Sigmoid colon (tissue), 4 donors: Measurements from ENCODE around the gene LCLAT1.

Experiments
- POLR2A ChIP-seq, 2 donors: fragments of 450-650 bp; IDR thresholded peaks; one replicate each; pipeline ENCODE4 v1.6.1; 2016; ENCODE audit warnings: antibody characterized with exemption in 2 of 2, mild to moderate bottlenecking in 2 of 2, moderate library complexity in 2 of 2
- POLR2AphosphoS5 ChIP-seq, 4 donors: sonication (generic); formaldehyde crosslinking; IDR thresholded peaks; one replicate each; pipeline ENCODE4 v1.6.1; 2017; ENCODE audit warnings: antibody characterized with exemption in 4 of 4
- TF ChIP-seq, protein P1 (sequence below), 4 experiments: fragments of 450-650 bp in 3 of 4; fragments of 200-600 bp in 1 of 4; IDR thresholded peaks; one replicate each; pipeline ENCODE4 v1.5.1; 2016 to 2019; ENCODE audit warnings: antibody characterized with exemption in 4 of 4, mild to moderate bottlenecking in 3 of 4, moderate library complexity in 2 of 4

DNA sequence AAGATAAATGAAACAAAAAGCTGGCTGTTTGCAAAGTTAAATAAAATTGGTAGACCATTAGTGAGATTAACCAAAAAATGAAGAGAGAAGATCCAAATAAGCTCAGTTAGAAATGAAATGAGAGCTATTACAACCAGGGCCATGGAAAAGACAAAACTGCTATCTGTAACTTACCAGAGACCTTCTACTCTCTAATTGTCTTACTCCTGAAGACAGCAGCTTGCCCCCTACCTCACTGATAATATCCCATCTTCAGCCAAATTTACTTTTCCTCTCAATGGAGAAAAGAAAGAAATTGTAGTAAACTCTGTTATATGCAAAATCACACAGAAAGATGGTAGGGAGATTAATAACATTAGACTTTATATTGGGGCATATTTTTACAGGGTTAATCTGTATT lies 178.2 kb downstream of the LCLAT1 start:
- TF ChIP-seq, protein P1, sequence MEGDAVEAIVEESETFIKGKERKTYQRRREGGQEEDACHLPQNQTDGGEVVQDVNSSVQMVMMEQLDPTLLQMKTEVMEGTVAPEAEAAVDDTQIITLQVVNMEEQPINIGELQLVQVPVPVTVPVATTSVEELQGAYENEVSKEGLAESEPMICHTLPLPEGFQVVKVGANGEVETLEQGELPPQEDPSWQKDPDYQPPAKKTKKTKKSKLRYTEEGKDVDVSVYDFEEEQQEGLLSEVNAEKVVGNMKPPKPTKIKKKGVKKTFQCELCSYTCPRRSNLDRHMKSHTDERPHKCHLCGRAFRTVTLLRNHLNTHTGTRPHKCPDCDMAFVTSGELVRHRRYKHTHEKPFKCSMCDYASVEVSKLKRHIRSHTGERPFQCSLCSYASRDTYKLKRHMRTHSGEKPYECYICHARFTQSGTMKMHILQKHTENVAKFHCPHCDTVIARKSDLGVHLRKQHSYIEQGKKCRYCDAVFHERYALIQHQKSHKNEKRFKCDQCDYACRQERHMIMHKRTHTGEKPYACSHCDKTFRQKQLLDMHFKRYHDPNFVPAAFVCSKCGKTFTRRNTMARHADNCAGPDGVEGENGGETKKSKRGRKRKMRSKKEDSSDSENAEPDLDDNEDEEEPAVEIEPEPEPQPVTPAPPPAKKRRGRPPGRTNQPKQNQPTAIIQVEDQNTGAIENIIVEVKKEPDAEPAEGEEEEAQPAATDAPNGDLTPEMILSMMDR (IDR thresholded peaks at IDR 0.05): no peak
- TF ChIP-seq POLR2A (IDR thresholded peaks at IDR 0.05): no peak
- TF ChIP-seq POLR2AphosphoS5 (IDR thresholded peaks at IDR 0.05): no peak
